Measurements from ENCODE around the gene FALEC.

DNA sequence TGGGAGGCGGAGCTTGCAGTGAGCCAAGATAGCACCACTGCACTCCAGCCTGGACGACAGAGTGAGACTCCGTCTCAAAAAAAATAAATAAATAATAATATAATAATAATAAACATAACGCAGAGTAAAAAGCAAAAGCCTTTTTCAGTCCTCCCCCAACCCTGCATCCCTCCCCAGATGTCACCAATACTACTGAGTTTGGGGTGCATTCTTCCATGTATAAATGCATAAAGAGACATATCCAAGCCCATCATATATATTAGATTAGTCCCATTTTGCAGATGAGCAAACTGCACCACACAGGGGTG lies 32.7 kb downstream of the FALEC start:
- TF ChIP-seq, protein P1, sequence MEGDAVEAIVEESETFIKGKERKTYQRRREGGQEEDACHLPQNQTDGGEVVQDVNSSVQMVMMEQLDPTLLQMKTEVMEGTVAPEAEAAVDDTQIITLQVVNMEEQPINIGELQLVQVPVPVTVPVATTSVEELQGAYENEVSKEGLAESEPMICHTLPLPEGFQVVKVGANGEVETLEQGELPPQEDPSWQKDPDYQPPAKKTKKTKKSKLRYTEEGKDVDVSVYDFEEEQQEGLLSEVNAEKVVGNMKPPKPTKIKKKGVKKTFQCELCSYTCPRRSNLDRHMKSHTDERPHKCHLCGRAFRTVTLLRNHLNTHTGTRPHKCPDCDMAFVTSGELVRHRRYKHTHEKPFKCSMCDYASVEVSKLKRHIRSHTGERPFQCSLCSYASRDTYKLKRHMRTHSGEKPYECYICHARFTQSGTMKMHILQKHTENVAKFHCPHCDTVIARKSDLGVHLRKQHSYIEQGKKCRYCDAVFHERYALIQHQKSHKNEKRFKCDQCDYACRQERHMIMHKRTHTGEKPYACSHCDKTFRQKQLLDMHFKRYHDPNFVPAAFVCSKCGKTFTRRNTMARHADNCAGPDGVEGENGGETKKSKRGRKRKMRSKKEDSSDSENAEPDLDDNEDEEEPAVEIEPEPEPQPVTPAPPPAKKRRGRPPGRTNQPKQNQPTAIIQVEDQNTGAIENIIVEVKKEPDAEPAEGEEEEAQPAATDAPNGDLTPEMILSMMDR (IDR thresholded peaks at IDR 0.05), result no peak
- no peak for TF ChIP-seq POLR2A (IDR thresholded peaks at IDR 0.05)

All from heart left ventricle (tissue), 13 donors.